ENCODE data around the gene SERINC5. TPM values are rescaled to one million over a fixed set of nuclear protein-coding genes. Genes with fewer than 3 reads are reported as not detected.

SERINC5 gene
- polyA plus RNA-seq, 3 donors = 5.0 to 35.9 (median 7.3) TPM

GRCh38 chr5:80064124-80064523, 191.7 kb downstream of the SERINC5 start:
- Mint-ChIP-seq H3K4me3 (no peak overlapping the region), H3K36me3 (no peaks in the 10 kb centered on the region), H3K27ac (no peak overlapping the region), H3K27me3 (ENCODE audit: low read depth in 3 of 3) (peaks cover 0 to 2% (median 0%) of the 10 kb centered on the region in 3 donors), H3K9me3 (no peaks in the 10 kb centered on the region), H3K4me1 (peaks cover 27% of the 10 kb centered on the region)
- Histone ChIP-seq H3K9me3 (replicated peaks in 1 of 2; ENCODE audit: control insufficient read depth in 1 of 2, insufficient read depth in 1 of 2, low read length in 2 of 2) (no peaks in the 10 kb centered on the region), H3K27me3 (ENCODE audit: control insufficient read depth in 2 of 2, insufficient read depth in 2 of 2, low read length in 2 of 2) (no peaks in the 10 kb centered on the region), H3K9ac (ENCODE audit: insufficient read depth, low read length, poor library complexity, severe bottlenecking) (no peak overlapping the region), H3K36me3 (replicated peaks in 1 of 2; ENCODE audit: control insufficient read depth in 1 of 2, insufficient read depth in 2 of 2, low read length in 2 of 2) (no peaks in the 10 kb centered on the region), H3K27ac (ENCODE audit: low read depth in 1 of 2, low read length in 2 of 2) (no peak overlapping the region), H3K4me2 (replicated peaks; ENCODE audit: extremely low read depth, low read length, poor library complexity, severe bottlenecking) (no peak overlapping the region), H3K79me2 (ENCODE audit: insufficient read depth, low read length) (no peaks in the 10 kb centered on the region), H3K4me3 (replicated peaks in 1 of 3; ENCODE audit: low read depth in 2 of 3, low read length in 3 of 3) (no peak overlapping the region), H4K20me1 (ENCODE audit: insufficient read depth, low read length) (no peaks in the 10 kb centered on the region), H3K4me1 (ENCODE audit: control insufficient read depth in 1 of 2, insufficient read depth in 2 of 2, low read length in 2 of 2) (peaks cover 27 to 29% of the 10 kb centered on the region in 2 donors), H2AFZ (ENCODE audit: insufficient read depth, low read depth, low read length, poor library complexity, severe bottlenecking) (no peak overlapping the region)
- no peak for DNase-seq
- TF ChIP-seq, protein P1, sequence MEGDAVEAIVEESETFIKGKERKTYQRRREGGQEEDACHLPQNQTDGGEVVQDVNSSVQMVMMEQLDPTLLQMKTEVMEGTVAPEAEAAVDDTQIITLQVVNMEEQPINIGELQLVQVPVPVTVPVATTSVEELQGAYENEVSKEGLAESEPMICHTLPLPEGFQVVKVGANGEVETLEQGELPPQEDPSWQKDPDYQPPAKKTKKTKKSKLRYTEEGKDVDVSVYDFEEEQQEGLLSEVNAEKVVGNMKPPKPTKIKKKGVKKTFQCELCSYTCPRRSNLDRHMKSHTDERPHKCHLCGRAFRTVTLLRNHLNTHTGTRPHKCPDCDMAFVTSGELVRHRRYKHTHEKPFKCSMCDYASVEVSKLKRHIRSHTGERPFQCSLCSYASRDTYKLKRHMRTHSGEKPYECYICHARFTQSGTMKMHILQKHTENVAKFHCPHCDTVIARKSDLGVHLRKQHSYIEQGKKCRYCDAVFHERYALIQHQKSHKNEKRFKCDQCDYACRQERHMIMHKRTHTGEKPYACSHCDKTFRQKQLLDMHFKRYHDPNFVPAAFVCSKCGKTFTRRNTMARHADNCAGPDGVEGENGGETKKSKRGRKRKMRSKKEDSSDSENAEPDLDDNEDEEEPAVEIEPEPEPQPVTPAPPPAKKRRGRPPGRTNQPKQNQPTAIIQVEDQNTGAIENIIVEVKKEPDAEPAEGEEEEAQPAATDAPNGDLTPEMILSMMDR (IDR thresholded peaks at IDR 0.05) = no peak
- intact Hi-C loops (cut with micrococcal nuclease) = no loop called here

Other genes starting within 250 kb of the SERINC5 start
- gene THBS4, start 220.7 kb downstream of the SERINC5 start, polyA plus RNA-seq = under 1 TPM in 1 of 3 donors, not detected in 2; 0.03 TPM
- gene SPZ1, start 64.0 kb upstream of the SERINC5 start, polyA plus RNA-seq = not detected
- 10 to 100 TPM in 2 of 3 donors, 1 to 10 TPM in 1; 9.4 to 15.8 (median 10.7) TPM for gene ZFYVE16, start 152.0 kb upstream of the SERINC5 start, polyA plus RNA-seq
- 10 to 100 TPM in 1 of 3 donors, 1 to 10 TPM in 2; 3.2 to 10.2 (median 4.5) TPM for gene FAM151B, start 232.1 kb upstream of the SERINC5 start, polyA plus RNA-seq